Stimulated activated naive B cell treated with anti-CD40 and anti-IgM and Interleukin-4, amounts not matched to agents 10 μg/mL and 1 μg/mL and 100 μg/mL, for 72 hours (primary cell): ENCODE data around the gene SAMD8.

Experiments used
- ATAC-seq, 2 donors: fragments of 150-1000 bp; cut with Tn5 transposase; replicated peaks; 2 replicates each; pipeline ENCODE4 v1.10.0; 2021; ENCODE audit warnings: moderate library complexity in 1 of 2
- DNase-seq: peaks from one replicate; pipeline ENCODE4 v3.0.0; 2021
- H3K27ac Mint-ChIP-seq: one replicate; pipeline ENCODE4 v1.8.0; 2022; ENCODE audit warnings: mild to moderate bottlenecking, mixed read lengths
- H3K27me3 Mint-ChIP-seq, 2 donors: one replicate each; pipeline ENCODE4 v1.8.0; 2022; ENCODE audit warnings: mixed read lengths in 2 of 2
- H3K36me3 Mint-ChIP-seq, 2 donors: one replicate each; pipeline ENCODE4 v1.8.0; 2022; ENCODE audit warnings: mixed read lengths in 2 of 2, mild to moderate bottlenecking in 1 of 2
- H3K4me1 Mint-ChIP-seq, 2 donors: one replicate each; pipeline ENCODE4 v1.8.0; 2022; ENCODE audit warnings: mixed read lengths in 2 of 2, mild to moderate bottlenecking in 1 of 2
- H3K4me3 Mint-ChIP-seq, 2 donors: one replicate each; pipeline ENCODE4 v1.8.0; 2022; ENCODE audit warnings: mild to moderate bottlenecking in 2 of 2, mixed read lengths in 2 of 2, moderate library complexity in 1 of 2
- H3K9me3 Mint-ChIP-seq, 2 donors: one replicate each; pipeline ENCODE4 v1.8.0; 2022; ENCODE audit warnings: mixed read lengths in 2 of 2, mild to moderate bottlenecking in 1 of 2

SAMD8 gene

GRCh38 chr10:75074711-75075445, 36.6 kb upstream of the SAMD8 start:
- DNase-seq (no peak), ATAC-seq (no peak)
- H3K27ac Mint-ChIP-seq = no peak overlapping the region
- no peak overlapping the region for H3K4me3 Mint-ChIP-seq
- no peaks in the 10 kb centered on the region for H3K27me3 Mint-ChIP-seq
- peaks cover 0 to 3% of the 10 kb centered on the region in 2 donors for H3K4me1 Mint-ChIP-seq
- H3K9me3 Mint-ChIP-seq = no peaks in the 10 kb centered on the region
- no peaks in the 10 kb centered on the region for H3K36me3 Mint-ChIP-seq

- no peak overlapping the region for H3K4me3 Mint-ChIP-seq
- H3K4me1 Mint-ChIP-seq = no peaks in the 10 kb centered on the region
- no peak overlapping the region for H3K27ac Mint-ChIP-seq
- peaks cover 1 to 2% of the 10 kb centered on the region in 2 donors for H3K9me3 Mint-ChIP-seq
- ATAC-seq (no peak), DNase-seq (no peak)
- H3K27me3 Mint-ChIP-seq = no peaks in the 10 kb centered on the region
- no peaks in the 10 kb centered on the region for H3K36me3 Mint-ChIP-seq
Measured at GRCh38 chr10:75076348-75076747, 35.1 kb upstream of the SAMD8 start.

GRCh38 chr10:75079436-75080083, 31.9 kb upstream of the SAMD8 start:
- ATAC-seq (no peak), DNase-seq (no peak)
- peaks cover 6 to 7% of the 10 kb centered on the region in 2 donors for H3K9me3 Mint-ChIP-seq
- H3K27me3 Mint-ChIP-seq = no peaks in the 10 kb centered on the region
- no peak overlapping the region for H3K27ac Mint-ChIP-seq
- H3K4me1 Mint-ChIP-seq = no peaks in the 10 kb centered on the region
- no peak overlapping the region for H3K4me3 Mint-ChIP-seq
- H3K36me3 Mint-ChIP-seq = no peaks in the 10 kb centered on the region

GRCh38 chr10:75080554-75080953, 30.9 kb upstream of the SAMD8 start:
- H3K27ac Mint-ChIP-seq = no peak overlapping the region
- H3K36me3 Mint-ChIP-seq = no peaks in the 10 kb centered on the region
- H3K4me1 Mint-ChIP-seq = no peaks in the 10 kb centered on the region
- no peak overlapping the region for H3K4me3 Mint-ChIP-seq
- H3K9me3 Mint-ChIP-seq = peaks cover 6 to 7% of the 10 kb centered on the region in 2 donors
- no peak for DNase-seq
- ATAC-seq = no peak
- H3K27me3 Mint-ChIP-seq = no peaks in the 10 kb centered on the region

- DNase-seq (no peak), ATAC-seq (no peak)
- Mint-ChIP-seq H3K27ac (no peak overlapping the region), H3K4me1 (no peaks in the 10 kb centered on the region), H3K36me3 (no peaks in the 10 kb centered on the region), H3K9me3 (peaks cover 6 to 7% of the 10 kb centered on the region in 2 donors), H3K27me3 (no peaks in the 10 kb centered on the region), H3K4me3 (no peak overlapping the region)
Measured at GRCh38 chr10:75081379-75081778, 30.1 kb upstream of the SAMD8 start.

GRCh38 chr10:75083972-75084833, 27.3 kb upstream of the SAMD8 start:
- no peak for DNase-seq
- H3K4me3 Mint-ChIP-seq = no peak overlapping the region
- no peak overlapping the region for H3K27ac Mint-ChIP-seq
- no peaks in the 10 kb centered on the region for H3K36me3 Mint-ChIP-seq
- H3K4me1 Mint-ChIP-seq = no peaks in the 10 kb centered on the region
- ATAC-seq = no peak
- no peaks in the 10 kb centered on the region for H3K27me3 Mint-ChIP-seq
- peaks cover 6 to 7% of the 10 kb centered on the region in 2 donors for H3K9me3 Mint-ChIP-seq

GRCh38 chr10:75084834-75085384, 26.5 kb upstream of the SAMD8 start:
- Mint-ChIP-seq H3K36me3 (no peaks in the 10 kb centered on the region), H3K9me3 (peaks cover 6 to 7% of the 10 kb centered on the region in 2 donors), H3K4me3 (no peak overlapping the region), H3K4me1 (peaks cover 0 to 2% of the 10 kb centered on the region in 2 donors), H3K27ac (no peak overlapping the region), H3K27me3 (no peaks in the 10 kb centered on the region)
- DNase-seq (no peak), ATAC-seq (no peak)

- peaks cover 3 to 5% of the 10 kb centered on the region in 2 donors for H3K9me3 Mint-ChIP-seq
- no peaks in the 10 kb centered on the region for H3K27me3 Mint-ChIP-seq
- no peak overlapping the region for H3K4me3 Mint-ChIP-seq
- no peak for ATAC-seq
- H3K27ac Mint-ChIP-seq = no peak overlapping the region
- H3K36me3 Mint-ChIP-seq = no peaks in the 10 kb centered on the region
- DNase-seq = no peak
- H3K4me1 Mint-ChIP-seq = peaks cover 0 to 2% of the 10 kb centered on the region in 2 donors
Measured at GRCh38 chr10:75086278-75086934, 25.1 kb upstream of the SAMD8 start.

GRCh38 chr10:75088640-75089039, 22.8 kb upstream of the SAMD8 start:
- ATAC-seq = no peak

GRCh38 chr10:75089634-75090033, 21.8 kb upstream of the SAMD8 start:
- no peak overlapping the region for H3K27ac Mint-ChIP-seq

More at GRCh38 chr10:75088640-75089039, 22.8 kb upstream of the SAMD8 start:
- H3K36me3 Mint-ChIP-seq = no peaks in the 10 kb centered on the region
- H3K9me3 Mint-ChIP-seq = no peaks in the 10 kb centered on the region
- H3K27me3 Mint-ChIP-seq = no peaks in the 10 kb centered on the region
- no peak overlapping the region for H3K27ac Mint-ChIP-seq
- DNase-seq = no peak
- H3K4me3 Mint-ChIP-seq = no peak overlapping the region
- peaks cover 0 to 2% of the 10 kb centered on the region in 2 donors for H3K4me1 Mint-ChIP-seq

GRCh38 chr10:75091146-75091545, 20.3 kb upstream of the SAMD8 start:
- ATAC-seq (no peak), DNase-seq (no peak)
- H3K27ac Mint-ChIP-seq = no peak overlapping the region
- no peaks in the 10 kb centered on the region for H3K27me3 Mint-ChIP-seq
- H3K4me3 Mint-ChIP-seq = no peak overlapping the region
- H3K9me3 Mint-ChIP-seq = no peaks in the 10 kb centered on the region
- no peaks in the 10 kb centered on the region for H3K36me3 Mint-ChIP-seq
- H3K4me1 Mint-ChIP-seq = peaks cover 0 to 2% of the 10 kb centered on the region in 2 donors

More at GRCh38 chr10:75089634-75090033, 21.8 kb upstream of the SAMD8 start:
- ATAC-seq (no peak), DNase-seq (no peak)
- H3K4me1 Mint-ChIP-seq = peaks cover 0 to 2% of the 10 kb centered on the region in 2 donors
- H3K27me3 Mint-ChIP-seq = no peaks in the 10 kb centered on the region
- no peak overlapping the region for H3K4me3 Mint-ChIP-seq
- no peaks in the 10 kb centered on the region for H3K36me3 Mint-ChIP-seq
- no peaks in the 10 kb centered on the region for H3K9me3 Mint-ChIP-seq

GRCh38 chr10:75094465-75094864, 17.0 kb upstream of the SAMD8 start:
- DNase-seq = no peak
- H3K36me3 Mint-ChIP-seq = no peaks in the 10 kb centered on the region

GRCh38 chr10:75095631-75096030, 15.8 kb upstream of the SAMD8 start:
- Mint-ChIP-seq H3K27ac (no peak overlapping the region), H3K4me1 (peaks cover 8 to 12% of the 10 kb centered on the region in 2 donors), H3K36me3 (no peaks in the 10 kb centered on the region), H3K27me3 (no peaks in the 10 kb centered on the region), H3K9me3 (no peaks in the 10 kb centered on the region), H3K4me3 (no peak overlapping the region)
- ATAC-seq (no peak), DNase-seq (no peak)

More at GRCh38 chr10:75094465-75094864, 17.0 kb upstream of the SAMD8 start:
- H3K27ac Mint-ChIP-seq = no peak overlapping the region
- H3K27me3 Mint-ChIP-seq = no peaks in the 10 kb centered on the region
- H3K9me3 Mint-ChIP-seq = no peaks in the 10 kb centered on the region
- H3K4me1 Mint-ChIP-seq = peaks cover under 1 to 2% of the 10 kb centered on the region in 2 donors
- no peak overlapping the region for H3K4me3 Mint-ChIP-seq
- no peak for ATAC-seq

- no peaks in the 10 kb centered on the region for H3K27me3 Mint-ChIP-seq
- no peaks in the 10 kb centered on the region for H3K9me3 Mint-ChIP-seq
- no peak for ATAC-seq
- H3K4me3 Mint-ChIP-seq = peak overlapping the region in 1 of 2 donors; percentile 7
- no peak overlapping the region for H3K27ac Mint-ChIP-seq
- no peak for DNase-seq
- H3K36me3 Mint-ChIP-seq = no peaks in the 10 kb centered on the region
- H3K4me1 Mint-ChIP-seq = peaks cover 10 to 15% of the 10 kb centered on the region in 2 donors
Measured at GRCh38 chr10:75096749-75097148, 14.7 kb upstream of the SAMD8 start.
